ENCODE measurements around the gene PTCD1.

DNA sequence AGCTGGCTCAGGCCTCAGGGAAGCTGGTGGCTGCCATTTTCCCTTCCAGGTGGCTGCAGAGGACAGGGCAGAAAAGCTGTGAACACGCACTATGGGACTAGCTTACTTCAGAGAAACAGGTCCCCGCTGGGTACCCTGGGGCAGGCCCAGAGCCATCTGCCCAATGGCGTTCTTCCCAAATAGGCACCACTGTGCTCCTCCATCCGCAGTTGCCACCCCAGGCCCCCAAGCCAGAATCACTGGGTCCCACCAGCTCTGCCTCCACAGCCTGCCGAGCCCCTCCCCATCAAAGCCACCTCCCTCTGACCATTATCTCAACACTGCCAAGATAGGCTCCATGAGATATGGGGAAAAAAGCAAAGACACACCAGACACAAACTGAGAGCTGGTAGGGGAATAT, 18.4 kb downstream of the PTCD1 start:
- TF ChIP-seq CTCF (IDR thresholded peaks at IDR 0.05): no peak
- TF ChIP-seq POLR2A (IDR thresholded peaks at IDR 0.05): no peak

Data from lower leg skin (tissue), 3 donors.